ENCODE data around the gene OSGEPL1.

OSGEPL1 gene

GRCh38 chr2:189783927-189784867, 21.6 kb upstream of the OSGEPL1 start, which contains the start of the genes ORMDL1 and PMS1:
ORMDL1 (minus strand) TSS chr2:189784339; CDS start chr2:189782595, 1,744 bp downstream.
PMS1 (plus strand) TSS chr2:189784450; CDS start chr2:189791810, 7,360 bp downstream.
- peaks cover 11% of the 10 kb centered on the region for H3K36me3 ChIP-seq (ENCODE audit: insufficient read depth, low read length)

GRCh38 chr2:189783451-189783926, 20.9 kb upstream of the OSGEPL1 start:
- H3F3A ChIP-seq (ENCODE audit: low read depth) = peaks cover 3% of the 10 kb centered on the region; the same call in 1 of the 2 replicates
- peaks cover 16% of the 10 kb centered on the region for H3K36me3 ChIP-seq (ENCODE audit: insufficient read depth, low read length)
- no peaks in the 10 kb centered on the region for H3K27me3 ChIP-seq (ENCODE audit: insufficient read depth, low read length, poor library complexity, severe bottlenecking)
- peak overlapping the region; percentile 97 for H2AFZ ChIP-seq (ENCODE audit: low read length)
- no peak for TF ChIP-seq CTCF (conservative IDR thresholded peaks at IDR 0.05; ENCODE audit: low read length)
- no peak for TF ChIP-seq EZH2phosphoT487 (IDR thresholded peaks at IDR 0.05; ENCODE audit: borderline replicate concordance)
- H4K20me1 ChIP-seq (ENCODE audit: insufficient read depth, low read length, poor library complexity, severe bottlenecking) = peaks cover 37% of the 10 kb centered on the region
- H3K4me3 ChIP-seq (ENCODE audit: low read length, poor library complexity, severe bottlenecking) = peak overlapping the region; percentile 98
- H3K9ac ChIP-seq (ENCODE audit: low read depth, low read length, poor library complexity, severe bottlenecking) = peak overlapping the region; percentile 76
- peaks cover 53% of the 10 kb centered on the region for H3K4me1 ChIP-seq (ENCODE audit: insufficient read depth, low read length, poor library complexity, severe bottlenecking)
- H3K4me2 ChIP-seq (ENCODE audit: low read depth, low read length, poor library complexity, severe bottlenecking) = peak overlapping the region; percentile 97
- H3K9me2 ChIP-seq (replicated peaks; ENCODE audit: low read depth, low read length) = no peaks in the 10 kb centered on the region
- H3K9me3 ChIP-seq (ENCODE audit: insufficient read depth, low read depth, low read length) = no peaks in the 10 kb centered on the region
- peaks cover 90% of the 10 kb centered on the region for H3K79me2 ChIP-seq (ENCODE audit: insufficient read depth, low read length)

More at GRCh38 chr2:189783927-189784867, 21.6 kb upstream of the OSGEPL1 start, which contains the start of the genes ORMDL1 and PMS1:
- peak within 1 kb of the TSS; percentile 98 for H3K4me3 ChIP-seq (ENCODE audit: low read length, poor library complexity, severe bottlenecking)
- peak within 1 kb of the TSS; percentile 97 for H2AFZ ChIP-seq (ENCODE audit: low read length)
- H3K4me1 ChIP-seq (ENCODE audit: insufficient read depth, low read length, poor library complexity, severe bottlenecking) = peaks cover 55% of the 10 kb centered on the region
- peak within 1 kb of the TSS; percentile 97 for H3K4me2 ChIP-seq (ENCODE audit: low read depth, low read length, poor library complexity, severe bottlenecking)
- peak within 1 kb of the TSS; percentile 76 for H3K9ac ChIP-seq (ENCODE audit: low read depth, low read length, poor library complexity, severe bottlenecking)
- H3K9me2 ChIP-seq (replicated peaks; ENCODE audit: low read depth, low read length) = no peaks in the 10 kb centered on the region
- H3K27me3 ChIP-seq (ENCODE audit: insufficient read depth, low read length, poor library complexity, severe bottlenecking) = no peaks in the 10 kb centered on the region
- no peak for TF ChIP-seq EZH2phosphoT487 (IDR thresholded peaks at IDR 0.05; ENCODE audit: borderline replicate concordance)
- TF ChIP-seq CTCF (conservative IDR thresholded peaks at IDR 0.05; ENCODE audit: low read length) = no peak
- no peaks in the 10 kb centered on the region for H3K9me3 ChIP-seq (ENCODE audit: insufficient read depth, low read depth, low read length)
- peaks cover 37% of the 10 kb centered on the region for H4K20me1 ChIP-seq (ENCODE audit: insufficient read depth, low read length, poor library complexity, severe bottlenecking)
- H3K79me2 ChIP-seq (ENCODE audit: insufficient read depth, low read length) = peaks cover 89% of the 10 kb centered on the region
- peaks cover 3% of the 10 kb centered on the region; the same call in 1 of the 2 replicates for H3F3A ChIP-seq (ENCODE audit: low read depth)

- H3K36me3 ChIP-seq (ENCODE audit: insufficient read depth, low read length) = peaks cover 25% of the 10 kb centered on the region
- peaks cover 3% of the 10 kb centered on the region; the same call in 1 of the 2 replicates for H3F3A ChIP-seq (ENCODE audit: low read depth)
- peaks cover 37% of the 10 kb centered on the region for H4K20me1 ChIP-seq (ENCODE audit: insufficient read depth, low read length, poor library complexity, severe bottlenecking)
- no peaks in the 10 kb centered on the region for H3K9me3 ChIP-seq (ENCODE audit: insufficient read depth, low read depth, low read length)
- H3K4me1 ChIP-seq (ENCODE audit: insufficient read depth, low read length, poor library complexity, severe bottlenecking) = peaks cover 59% of the 10 kb centered on the region
- H2AFZ ChIP-seq (ENCODE audit: low read length) = no peak overlapping the region
- peak overlapping the region; percentile 97 for H3K4me2 ChIP-seq (ENCODE audit: low read depth, low read length, poor library complexity, severe bottlenecking)
- H3K79me2 ChIP-seq (ENCODE audit: insufficient read depth, low read length) = peaks cover 90% of the 10 kb centered on the region
- no peak for TF ChIP-seq CTCF (conservative IDR thresholded peaks at IDR 0.05; ENCODE audit: low read length)
- TF ChIP-seq EZH2phosphoT487 (IDR thresholded peaks at IDR 0.05; ENCODE audit: borderline replicate concordance) = no peak
- H3K4me3 ChIP-seq (ENCODE audit: low read length, poor library complexity, severe bottlenecking) = peak overlapping the region; percentile 98
- no peaks in the 10 kb centered on the region for H3K27me3 ChIP-seq (ENCODE audit: insufficient read depth, low read length, poor library complexity, severe bottlenecking)
- H3K9ac ChIP-seq (ENCODE audit: low read depth, low read length, poor library complexity, severe bottlenecking) = peak overlapping the region; percentile 76
- no peaks in the 10 kb centered on the region for H3K9me2 ChIP-seq (replicated peaks; ENCODE audit: low read depth, low read length)
Measured at GRCh38 chr2:189782221-189782671, 19.7 kb upstream of the OSGEPL1 start.
